H9 (cell line): ENCODE data around the gene NKAIN2. TPM values are rescaled to one million over a fixed set of nuclear protein-coding genes. Genes with fewer than 3 reads are reported as not detected.

Experiments
- DNase-seq: peaks from one replicate; pipeline ENCODE4 v3.0.0-alpha.2; 2017
- H2AFZ ChIP-seq: one replicate; pipeline ENCODE4 v1.6.1; 2013; ENCODE audit warnings: mild to moderate bottlenecking, low read length, control low read depth, moderate library complexity
- H2AK5ac ChIP-seq: 2 replicates; pipeline ENCODE4 v1.6.1; 2013; ENCODE audit warnings: low read length, control low read depth, mixed read lengths; ENCODE audit not compliant: insufficient read length
- H2BK120ac ChIP-seq: one replicate; pipeline ENCODE4 v1.6.1; 2013; ENCODE audit warnings: low read depth, mild to moderate bottlenecking, low read length, control low read depth, inconsistent platforms; ENCODE audit not compliant: poor library complexity, severe bottlenecking
- H2BK12ac ChIP-seq: 2 replicates; pipeline ENCODE4 v1.6.1; 2013; ENCODE audit warnings: low read length, control low read depth, mixed read lengths, low read depth; ENCODE audit not compliant: insufficient read length
- H2BK15ac ChIP-seq: 2 replicates; pipeline ENCODE4 v1.6.1; 2013; ENCODE audit warnings: low read depth, low read length, control low read depth
- H2BK20ac ChIP-seq: one replicate; pipeline ENCODE4 v1.6.1; 2013; ENCODE audit warnings: low read depth, mild to moderate bottlenecking, low read length, control low read depth, inconsistent platforms; ENCODE audit not compliant: poor library complexity, severe bottlenecking
- H2BK5ac ChIP-seq: 2 replicates; pipeline ENCODE4 v1.6.1; 2013; ENCODE audit warnings: low read length, control low read depth, mixed read lengths; ENCODE audit not compliant: insufficient read length
- H3K14ac ChIP-seq: 2 replicates; pipeline ENCODE4 v1.6.1; 2013; ENCODE audit warnings: low read length, control low read depth; ENCODE audit not compliant: insufficient read depth
- H3K18ac ChIP-seq: 2 replicates; pipeline ENCODE4 v1.6.1; 2013; ENCODE audit warnings: low read depth, mild to moderate bottlenecking, mixed read lengths, low read length, control low read depth; ENCODE audit not compliant: insufficient read length
- H3K23ac ChIP-seq: 2 replicates; pipeline ENCODE4 v1.6.1; 2013; ENCODE audit warnings: low read length, control low read depth, mixed read lengths, low read depth; ENCODE audit not compliant: insufficient read length
- H3K23me2 ChIP-seq: 2 replicates; pipeline ENCODE4 v1.6.1; 2013; ENCODE audit warnings: low read depth, mild to moderate bottlenecking, mixed read lengths, low read length, control low read depth; ENCODE audit not compliant: insufficient read length, poor library complexity, severe bottlenecking
- H3K27ac ChIP-seq: 2 replicates; pipeline ENCODE4 v1.5.1; 2013; ENCODE audit warnings: low read length, control low read depth, mixed read lengths, low read depth; ENCODE audit not compliant: insufficient read length
- H3K27me3 ChIP-seq: 2 replicates; pipeline ENCODE4 v1.6.1; 2013; ENCODE audit warnings: low read length, control low read depth, inconsistent platforms; ENCODE audit not compliant: insufficient read depth
- H3K4ac ChIP-seq: 2 replicates; pipeline ENCODE4 v1.6.1; 2013; ENCODE audit warnings: low read depth, mild to moderate bottlenecking, control low read depth, inconsistent platforms, low read length, moderate library complexity
- H3K4me1 ChIP-seq: 2 replicates; pipeline ENCODE4 v1.6.1; 2013; ENCODE audit warnings: low read length, control low read depth, inconsistent platforms; ENCODE audit not compliant: insufficient read depth
- H3K4me2 ChIP-seq: 2 replicates; pipeline ENCODE4 v1.6.1; 2013; ENCODE audit warnings: low read length, control low read depth, mixed read lengths; ENCODE audit not compliant: insufficient read length, insufficient read depth
- H3K56ac ChIP-seq: 2 replicates; pipeline ENCODE4 v1.6.1; 2013; ENCODE audit warnings: low read depth, mild to moderate bottlenecking, mixed read lengths, low read length, control low read depth; ENCODE audit not compliant: insufficient read length
- H3K79me1 ChIP-seq: 2 replicates; pipeline ENCODE4 v1.6.1; 2013; ENCODE audit warnings: low read depth, mild to moderate bottlenecking, moderate library complexity, low read length, control low read depth, inconsistent platforms; ENCODE audit not compliant: insufficient read depth, poor library complexity, severe bottlenecking
- H3K79me2 ChIP-seq: 2 replicates; pipeline ENCODE4 v1.6.1; 2013; ENCODE audit warnings: low read length, control low read depth, inconsistent platforms; ENCODE audit not compliant: insufficient read depth
- H3K9ac ChIP-seq: 2 replicates; pipeline ENCODE4 v1.6.1; 2013; ENCODE audit warnings: low read length, control low read depth, mixed read lengths; ENCODE audit not compliant: insufficient read length; ENCODE audit errors: extremely low read depth
- H3K9me3 ChIP-seq: one replicate; pipeline ENCODE4 v1.6.1; 2013; ENCODE audit warnings: low read depth, low read length, inconsistent platforms; ENCODE audit not compliant: control insufficient read depth
- H3T11ph ChIP-seq: one replicate; pipeline ENCODE4 v1.6.1; 2013; ENCODE audit warnings: mild to moderate bottlenecking, low read length, control low read depth, inconsistent platforms
- H4K20me1 ChIP-seq: one replicate; pipeline ENCODE4 v1.6.1; 2013; ENCODE audit not compliant: control insufficient read depth, insufficient read length, insufficient read depth
- H4K5ac ChIP-seq: 2 replicates; pipeline ENCODE4 v1.6.1; 2013; ENCODE audit warnings: low read depth, mild to moderate bottlenecking, mixed read lengths, low read length, control low read depth; ENCODE audit not compliant: insufficient read length
- H4K8ac ChIP-seq: replicated peaks from 2 replicates; pipeline ENCODE4 v1.6.1; 2013; ENCODE audit warnings: low read length, control low read depth, mixed read lengths, low read depth; ENCODE audit not compliant: insufficient read length
- H4K91ac ChIP-seq: 2 replicates; pipeline ENCODE4 v1.6.1; 2013; ENCODE audit warnings: low read depth, mild to moderate bottlenecking, moderate library complexity, mixed read lengths, low read length, control low read depth; ENCODE audit not compliant: insufficient read length
- H3K27ac Mint-ChIP-seq, 3 experiments: 2 replicates in 2 of 3; 3 replicates in 1 of 3; pipeline ENCODE4 v1.8.0; 2020 to 2021; ENCODE audit warnings: mixed read lengths in 3 of 3, mild to moderate bottlenecking in 1 of 3, moderate library complexity in 1 of 3
- H3K27me3 Mint-ChIP-seq: 2 replicates; pipeline ENCODE4 v1.8.0; 2021; ENCODE audit warnings: low read depth, mild to moderate bottlenecking, moderate library complexity, mixed read lengths
- H3K36me3 Mint-ChIP-seq, 3 experiments: 2 replicates in 2 of 3; 3 replicates in 1 of 3; pipeline ENCODE4 v1.8.0; 2020 to 2021; ENCODE audit warnings: low read depth in 3 of 3, mixed read lengths in 3 of 3; ENCODE audit not compliant: insufficient read depth in 1 of 3
- H3K4me1 Mint-ChIP-seq, 2 experiments: 2 replicates each; pipeline ENCODE4 v1.8.0; 2020; ENCODE audit warnings: mixed read lengths in 2 of 2
- H3K4me3 Mint-ChIP-seq, 2 experiments: 2 replicates in 1 of 2; 3 replicates in 1 of 2; pipeline ENCODE4 v1.8.0; 2020 to 2021; ENCODE audit warnings: mild to moderate bottlenecking in 2 of 2, mixed read lengths in 2 of 2, moderate library complexity in 1 of 2
- H3K9me3 Mint-ChIP-seq, 2 experiments: 2 replicates in 1 of 2; 3 replicates in 1 of 2; pipeline ENCODE4 v1.8.0; 2020; ENCODE audit warnings: mild to moderate bottlenecking in 2 of 2, mixed read lengths in 2 of 2, moderate library complexity in 1 of 2
- WGBS: extraction: QIAGEN DNeasy Blood & Tissue Kit; methylation state at CpG from one replicate; pipeline ENCODE4 v1.1.7; 2013; ENCODE audit warnings: missing lambda C conversion rate, low lambda C conversion rate, mixed read lengths; ENCODE audit not compliant: insufficient read length; ENCODE audit errors: extremely low coverage; 5-methylcytosine and 5-hydroxymethylcytosine counted together
- total RNA-seq: library from RNA; stranded (reverse); gene quantifications from 2 replicates; pipeline ENCODE4 v1.2.1, GENCODE V29; 2021
- TF ChIP-seq, protein P1 (sequence below): fragments of 200-600 bp; sonication (generic); conservative IDR thresholded peaks from 3 replicates; pipeline ENCODE4 v1.8.0; 2021; ENCODE audit warnings: antibody characterized with exemption, mild to moderate bottlenecking

Gene NKAIN2
- total RNA-seq, 1 experiment from 2014 or later, result 0.17 TPM

- H3K4me3 Mint-ChIP-seq, result no peak overlapping the region
- H3K36me3 Mint-ChIP-seq, result no peaks in the 10 kb centered on the region
- no peak overlapping the region for H3K4ac ChIP-seq
- no peak overlapping the region for H2BK15ac ChIP-seq
- no peak overlapping the region for H4K5ac ChIP-seq
- H3T11ph ChIP-seq, result no peak overlapping the region
- H3K27ac Mint-ChIP-seq, result no peak overlapping the region
- no peaks in the 10 kb centered on the region for H3K9me3 ChIP-seq
- no peaks in the 10 kb centered on the region for H3K79me1 ChIP-seq
- no peak overlapping the region for H2BK12ac ChIP-seq
- peaks cover 5 to 7% of the 10 kb centered on the region in 2 experiments; a peak in 2 of 4 replicates for H3K4me1 Mint-ChIP-seq
- H2BK20ac ChIP-seq, result no peak overlapping the region
- no peaks in the 10 kb centered on the region for H3K27me3 Mint-ChIP-seq
- no peaks in the 10 kb centered on the region; the same call in 1 of the 2 replicates for H3K27me3 ChIP-seq
- H3K27ac ChIP-seq, result no peak overlapping the region
- no peak overlapping the region for H3K18ac ChIP-seq
- DNase-seq, result no peak
- no peaks in the 10 kb centered on the region for H3K79me2 ChIP-seq
- no peak overlapping the region for H2BK120ac ChIP-seq
- H4K91ac ChIP-seq, result no peak overlapping the region
- no peak overlapping the region for H3K14ac ChIP-seq
- TF ChIP-seq, protein P1, sequence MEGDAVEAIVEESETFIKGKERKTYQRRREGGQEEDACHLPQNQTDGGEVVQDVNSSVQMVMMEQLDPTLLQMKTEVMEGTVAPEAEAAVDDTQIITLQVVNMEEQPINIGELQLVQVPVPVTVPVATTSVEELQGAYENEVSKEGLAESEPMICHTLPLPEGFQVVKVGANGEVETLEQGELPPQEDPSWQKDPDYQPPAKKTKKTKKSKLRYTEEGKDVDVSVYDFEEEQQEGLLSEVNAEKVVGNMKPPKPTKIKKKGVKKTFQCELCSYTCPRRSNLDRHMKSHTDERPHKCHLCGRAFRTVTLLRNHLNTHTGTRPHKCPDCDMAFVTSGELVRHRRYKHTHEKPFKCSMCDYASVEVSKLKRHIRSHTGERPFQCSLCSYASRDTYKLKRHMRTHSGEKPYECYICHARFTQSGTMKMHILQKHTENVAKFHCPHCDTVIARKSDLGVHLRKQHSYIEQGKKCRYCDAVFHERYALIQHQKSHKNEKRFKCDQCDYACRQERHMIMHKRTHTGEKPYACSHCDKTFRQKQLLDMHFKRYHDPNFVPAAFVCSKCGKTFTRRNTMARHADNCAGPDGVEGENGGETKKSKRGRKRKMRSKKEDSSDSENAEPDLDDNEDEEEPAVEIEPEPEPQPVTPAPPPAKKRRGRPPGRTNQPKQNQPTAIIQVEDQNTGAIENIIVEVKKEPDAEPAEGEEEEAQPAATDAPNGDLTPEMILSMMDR, result no peak
- no peak overlapping the region for H3K56ac ChIP-seq
- H2BK5ac ChIP-seq, result no peak overlapping the region
- WGBS, result no CpG with 5 or more reads among the region's 3 CpGs
- no peaks in the 10 kb centered on the region for H3K23me2 ChIP-seq
- H3K23ac ChIP-seq, result no peak overlapping the region
- no peaks in the 10 kb centered on the region for H3K9me3 Mint-ChIP-seq
- no peaks in the 10 kb centered on the region for H4K20me1 ChIP-seq
- no peak overlapping the region for H2AK5ac ChIP-seq
- H3K4me2 ChIP-seq, result no peak overlapping the region
- H3K9ac ChIP-seq, result no peak overlapping the region
- peaks cover 3% of the 10 kb centered on the region; the same call in 1 of the 2 replicates for H3K4me1 ChIP-seq
- H4K8ac ChIP-seq, result no peak overlapping the region
- H2AFZ ChIP-seq, result no peak overlapping the region
Observed at GRCh38 chr6:123777563-123777962, 26.1 kb upstream of the NKAIN2 start.
